Right lobe of liver (tissue), 4 donors: ENCODE results near the gene PEPD.

Experiments
- POLR2A ChIP-seq: fragments of 450-650 bp; IDR thresholded peaks from one replicate; pipeline ENCODE4 v1.6.1; 2017; ENCODE audit warnings: antibody characterized with exemption, mild to moderate bottlenecking
- TF ChIP-seq, protein P1 (sequence below), 4 donors: fragments of 200-600 bp in 3 of 4; fragments of 450-650 bp in 1 of 4; IDR thresholded peaks; one replicate each; pipeline versions ENCODE4 v1.5.1 to v1.8.0; 2016 to 2022; ENCODE audit warnings: antibody characterized with exemption in 4 of 4, mild to moderate bottlenecking in 2 of 4
- donor health status: DM: no; HTN: no; CAD: no.
- donor health status: DM: no; HTN: no; CAD: no.
- donor health status: DM: no; HTN: yes; CAD: no.

DNA sequence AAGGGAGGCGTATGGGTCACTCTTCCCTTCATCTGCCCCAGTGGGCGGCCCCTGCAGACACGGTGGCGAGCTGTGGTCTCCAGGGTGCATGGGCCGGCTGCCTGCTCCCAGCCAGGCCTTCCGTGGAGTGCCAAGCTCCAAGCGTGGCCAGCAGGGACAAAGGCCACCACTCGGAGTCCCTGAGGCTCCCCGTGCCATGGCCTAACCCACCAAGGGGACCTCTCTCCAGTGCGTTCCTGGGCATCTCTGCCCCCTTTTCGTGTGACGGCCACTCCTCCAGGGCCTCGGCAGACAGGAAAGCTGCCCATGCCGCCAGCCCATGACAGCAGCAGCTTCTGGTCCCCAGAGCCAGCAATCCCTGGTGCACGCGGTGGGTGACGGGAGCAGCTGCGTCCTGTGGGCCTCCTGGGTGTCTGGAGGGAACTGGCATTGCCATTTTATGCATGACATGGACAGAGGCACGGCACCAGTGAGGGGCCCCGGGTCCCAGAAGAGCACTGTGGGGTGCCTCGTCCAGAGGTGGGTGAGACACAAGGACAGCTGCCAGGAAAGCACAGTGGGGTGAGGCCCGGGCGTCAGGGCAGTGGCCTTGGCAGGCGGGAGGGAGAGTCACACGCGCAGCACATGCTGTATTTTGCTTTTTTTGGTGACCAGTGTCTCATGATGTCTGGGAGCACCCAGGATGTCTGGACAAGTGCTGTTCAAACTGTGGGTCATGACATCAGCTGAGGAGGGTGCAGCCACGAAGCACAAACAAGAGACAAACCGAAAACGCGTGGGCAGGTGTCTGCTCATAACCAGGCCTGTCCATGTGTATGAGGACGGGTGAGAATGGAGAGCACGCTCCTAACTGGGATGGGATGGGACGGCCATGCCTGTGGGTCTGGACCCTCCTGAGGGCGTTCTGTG lies 115.8 kb downstream of the PEPD start:
- TF ChIP-seq, protein P1, sequence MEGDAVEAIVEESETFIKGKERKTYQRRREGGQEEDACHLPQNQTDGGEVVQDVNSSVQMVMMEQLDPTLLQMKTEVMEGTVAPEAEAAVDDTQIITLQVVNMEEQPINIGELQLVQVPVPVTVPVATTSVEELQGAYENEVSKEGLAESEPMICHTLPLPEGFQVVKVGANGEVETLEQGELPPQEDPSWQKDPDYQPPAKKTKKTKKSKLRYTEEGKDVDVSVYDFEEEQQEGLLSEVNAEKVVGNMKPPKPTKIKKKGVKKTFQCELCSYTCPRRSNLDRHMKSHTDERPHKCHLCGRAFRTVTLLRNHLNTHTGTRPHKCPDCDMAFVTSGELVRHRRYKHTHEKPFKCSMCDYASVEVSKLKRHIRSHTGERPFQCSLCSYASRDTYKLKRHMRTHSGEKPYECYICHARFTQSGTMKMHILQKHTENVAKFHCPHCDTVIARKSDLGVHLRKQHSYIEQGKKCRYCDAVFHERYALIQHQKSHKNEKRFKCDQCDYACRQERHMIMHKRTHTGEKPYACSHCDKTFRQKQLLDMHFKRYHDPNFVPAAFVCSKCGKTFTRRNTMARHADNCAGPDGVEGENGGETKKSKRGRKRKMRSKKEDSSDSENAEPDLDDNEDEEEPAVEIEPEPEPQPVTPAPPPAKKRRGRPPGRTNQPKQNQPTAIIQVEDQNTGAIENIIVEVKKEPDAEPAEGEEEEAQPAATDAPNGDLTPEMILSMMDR (IDR thresholded peaks at IDR 0.05): no peak
- TF ChIP-seq POLR2A: no peak
